ENCODE data around the gene MAZ. TPM values are rescaled to one million over a fixed set of nuclear protein-coding genes. Genes with fewer than 3 reads are reported as not detected.

Gene MAZ
- total RNA-seq, 1 donor from 2014 or later, result 294 TPM

DNA sequence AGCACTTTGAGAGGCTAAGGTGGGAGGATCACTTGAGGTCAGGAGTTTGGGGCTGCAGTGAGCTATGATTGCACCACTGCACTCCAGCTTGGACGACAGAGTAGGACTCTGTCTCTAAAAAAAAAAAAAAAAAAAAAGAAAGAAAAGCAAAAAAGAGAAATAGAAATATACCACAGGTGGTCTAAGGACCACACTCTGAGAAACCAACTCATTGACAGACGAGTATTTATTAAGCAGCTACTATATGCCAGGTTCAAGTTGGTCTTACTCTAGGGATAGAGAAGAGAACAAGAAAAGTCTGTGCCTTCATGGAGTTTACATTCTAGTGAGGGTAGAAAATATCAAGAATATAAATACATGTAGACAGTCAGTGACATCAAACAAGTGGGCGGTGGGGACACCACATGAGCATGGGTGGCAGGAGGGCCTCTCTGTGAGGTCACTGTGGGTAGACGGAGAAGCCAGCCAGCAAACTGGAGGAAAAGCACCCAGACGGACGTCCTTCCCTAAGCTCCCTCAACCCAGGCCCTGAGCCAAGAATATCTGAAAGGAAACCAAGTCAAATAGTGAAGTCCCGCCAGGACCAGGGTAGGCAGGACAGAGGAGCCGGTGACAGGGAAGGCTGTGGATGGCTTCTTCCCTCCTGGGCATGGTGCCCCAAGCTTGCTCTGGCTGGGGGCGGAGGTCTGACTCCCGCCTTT, 52.0 kb downstream of the MAZ start:
- no peak for DNase-seq (ENCODE audit: extremely low spot score, unreplicated experiment)
- Mint-ChIP-seq H3K9me3 (no peaks in the 10 kb centered on the region), H3K27ac (no peak overlapping the region), H3K27me3 (no peaks in the 10 kb centered on the region), H3K4me3 (peak overlapping the region; percentile 65), H3K4me1 (ENCODE audit: unreplicated experiment) (peaks cover 11% of the 10 kb centered on the region), H3K36me3 (peaks cover 8% of the 10 kb centered on the region)
- TF ChIP-seq, protein P1, sequence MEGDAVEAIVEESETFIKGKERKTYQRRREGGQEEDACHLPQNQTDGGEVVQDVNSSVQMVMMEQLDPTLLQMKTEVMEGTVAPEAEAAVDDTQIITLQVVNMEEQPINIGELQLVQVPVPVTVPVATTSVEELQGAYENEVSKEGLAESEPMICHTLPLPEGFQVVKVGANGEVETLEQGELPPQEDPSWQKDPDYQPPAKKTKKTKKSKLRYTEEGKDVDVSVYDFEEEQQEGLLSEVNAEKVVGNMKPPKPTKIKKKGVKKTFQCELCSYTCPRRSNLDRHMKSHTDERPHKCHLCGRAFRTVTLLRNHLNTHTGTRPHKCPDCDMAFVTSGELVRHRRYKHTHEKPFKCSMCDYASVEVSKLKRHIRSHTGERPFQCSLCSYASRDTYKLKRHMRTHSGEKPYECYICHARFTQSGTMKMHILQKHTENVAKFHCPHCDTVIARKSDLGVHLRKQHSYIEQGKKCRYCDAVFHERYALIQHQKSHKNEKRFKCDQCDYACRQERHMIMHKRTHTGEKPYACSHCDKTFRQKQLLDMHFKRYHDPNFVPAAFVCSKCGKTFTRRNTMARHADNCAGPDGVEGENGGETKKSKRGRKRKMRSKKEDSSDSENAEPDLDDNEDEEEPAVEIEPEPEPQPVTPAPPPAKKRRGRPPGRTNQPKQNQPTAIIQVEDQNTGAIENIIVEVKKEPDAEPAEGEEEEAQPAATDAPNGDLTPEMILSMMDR (conservative IDR thresholded peaks at IDR 0.05), result no peak

DNA sequence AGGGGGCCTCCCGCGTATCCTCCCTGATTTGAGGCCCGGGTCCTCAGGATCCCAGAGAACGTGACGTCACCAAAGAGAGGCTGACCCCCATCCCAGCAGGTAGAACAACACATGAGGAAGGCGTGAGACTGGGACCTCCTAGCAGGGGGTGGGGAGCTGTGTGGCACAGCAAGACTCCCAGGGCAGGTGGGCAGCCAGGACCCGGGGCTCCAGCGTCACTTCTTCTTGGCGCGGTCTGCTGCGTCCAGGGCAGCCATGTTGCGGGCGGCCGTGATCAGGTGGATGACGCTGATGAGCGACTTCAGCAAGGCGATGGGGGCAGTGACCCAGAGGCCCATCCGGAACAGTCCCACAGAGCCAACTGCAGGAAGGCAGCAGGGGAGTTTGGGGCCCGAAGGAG, 52.6 kb downstream of the MAZ start:
- TF ChIP-seq, protein P1 (conservative IDR thresholded peaks at IDR 0.05), result no peak
- H3K4me1 Mint-ChIP-seq (ENCODE audit: unreplicated experiment), result peaks cover 15% of the 10 kb centered on the region
- peaks cover 8% of the 10 kb centered on the region for H3K36me3 Mint-ChIP-seq
- no peaks in the 10 kb centered on the region for H3K27me3 Mint-ChIP-seq
- DNase-seq (ENCODE audit: extremely low spot score, unreplicated experiment), result no peak
- H3K4me3 Mint-ChIP-seq, result peak overlapping the region; percentile 31
- no peak overlapping the region for H3K27ac Mint-ChIP-seq
- H3K9me3 Mint-ChIP-seq, result no peaks in the 10 kb centered on the region

DNA sequence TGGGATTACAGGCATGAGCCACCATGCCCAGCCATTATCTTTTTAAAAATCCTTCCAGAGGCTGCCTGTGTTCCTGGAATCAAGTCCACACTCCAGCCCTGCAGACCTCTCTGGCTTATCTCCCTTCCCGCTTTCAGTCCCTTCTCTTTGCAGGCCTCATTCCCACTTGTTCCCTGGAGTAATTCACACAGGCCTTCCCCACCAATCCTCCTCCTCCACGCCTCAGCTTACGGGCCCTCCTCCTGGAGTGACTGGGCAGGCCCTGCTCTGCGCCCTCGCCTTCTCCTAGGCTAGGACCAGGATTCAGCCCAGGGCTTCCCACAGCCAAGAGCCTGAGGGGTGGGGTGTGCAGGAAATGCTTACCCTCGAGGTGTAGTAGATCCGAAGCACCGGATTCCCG, 53.9 kb downstream of the MAZ start:
- peaks cover 15% of the 10 kb centered on the region for H3K4me1 Mint-ChIP-seq (ENCODE audit: unreplicated experiment)
- TF ChIP-seq, protein P1 (conservative IDR thresholded peaks at IDR 0.05), result no peak
- peak overlapping the region; percentile 98 for H3K4me3 Mint-ChIP-seq
- H3K36me3 Mint-ChIP-seq, result peaks cover 8% of the 10 kb centered on the region
- no peak for DNase-seq (ENCODE audit: extremely low spot score, unreplicated experiment)
- H3K9me3 Mint-ChIP-seq, result no peaks in the 10 kb centered on the region
- no peak overlapping the region for H3K27ac Mint-ChIP-seq
- no peaks in the 10 kb centered on the region for H3K27me3 Mint-ChIP-seq

Other genes with a start within 250 kb of the MAZ start
- 0.14 and 0.31 TPM in 2 replicates for gene SPN, start 143.3 kb upstream of the MAZ start, total RNA-seq (ENCODE audit: low replicate concordance)
- 92.3 and 129 TPM in 2 replicates for gene QPRT, start 127.3 kb upstream of the MAZ start, total RNA-seq (ENCODE audit: low replicate concordance)
- gene C16orf54, start 60.5 kb upstream of the MAZ start, total RNA-seq (ENCODE audit: low replicate concordance), result 2.1 and 3.3 TPM in 2 replicates
- gene ZG16, start 28.3 kb upstream of the MAZ start, total RNA-seq (ENCODE audit: low replicate concordance), result 0.85 and 1.5 TPM in 2 replicates
- 54.8 and 112 TPM in 2 replicates for gene KIF22, start 15.8 kb upstream of the MAZ start, total RNA-seq (ENCODE audit: low replicate concordance)
- gene PRRT2, start 5.7 kb downstream of the MAZ start, total RNA-seq (ENCODE audit: low replicate concordance), result 1.4 and 15.1 TPM in 2 replicates
- gene PAGR1, start 9.6 kb downstream of the MAZ start, total RNA-seq (ENCODE audit: low replicate concordance), result 25.5 and 33.5 TPM in 2 replicates
- 27.4 and 46.3 TPM in 2 replicates for gene MVP, start 13.9 kb downstream of the MAZ start, total RNA-seq (ENCODE audit: low replicate concordance)
- 58.0 and 73.3 TPM in 2 replicates for gene CDIPT, start 56.7 kb downstream of the MAZ start, total RNA-seq (ENCODE audit: low replicate concordance)
- 19.3 and 19.4 TPM in 2 replicates for gene SEZ6L2, start 93.0 kb downstream of the MAZ start, total RNA-seq (ENCODE audit: low replicate concordance)
- 7.8 TPM in 2 replicates for gene ASPHD1, start 94.0 kb downstream of the MAZ start, total RNA-seq (ENCODE audit: low replicate concordance)
- 17.9 and 20.6 TPM in 2 replicates for gene KCTD13, start 119.7 kb downstream of the MAZ start, total RNA-seq (ENCODE audit: low replicate concordance)
- 72.4 and 73.5 TPM in 2 replicates for gene TMEM219, start 155.6 kb downstream of the MAZ start, total RNA-seq (ENCODE audit: low replicate concordance)
- 42.6 and 52.4 TPM in 2 replicates for gene TAOK2, start 167.3 kb downstream of the MAZ start, total RNA-seq (ENCODE audit: low replicate concordance)
- 13.7 and 20.9 TPM in 2 replicates for gene HIRIP3, start 189.1 kb downstream of the MAZ start, total RNA-seq (ENCODE audit: low replicate concordance)
- 52.8 and 78.7 TPM in 2 replicates for gene INO80E, start 189.7 kb downstream of the MAZ start, total RNA-seq (ENCODE audit: low replicate concordance)
- gene DOC2A, start 204.5 kb downstream of the MAZ start, total RNA-seq (ENCODE audit: low replicate concordance), result 6.9 and 9.7 TPM in 2 replicates
- gene C16orf92, start 216.7 kb downstream of the MAZ start, total RNA-seq (ENCODE audit: low replicate concordance), result not detected in 2 replicates
- gene TLCD3B, start 224.7 kb downstream of the MAZ start, total RNA-seq (ENCODE audit: low replicate concordance), result 0.31 and 2.1 TPM in 2 replicates

Measured in type B pancreatic cell (in vitro differentiated cells).